IPS DF 6.9 (cell line): ENCODE data around the gene PRICKLE4.
A peak's percentile ranks its signal among the peaks of the same experiment; 100 is the strongest.

ENCODE experiments used
- DNase-seq: peaks from one replicate; pipeline ENCODE4 v3.0.0-alpha.2; 2013; ENCODE audit warnings: low read depth, low spot score
- H3K27ac ChIP-seq: one replicate; pipeline ENCODE4 v1.5.1; 2013; ENCODE audit warnings: low read length, control low read depth
- H3K27me3 ChIP-seq: 2 replicates; pipeline ENCODE4 v1.6.1; 2013; ENCODE audit warnings: mild to moderate bottlenecking, low read length; ENCODE audit not compliant: control insufficient read depth, insufficient read depth
- H3K36me3 ChIP-seq: 2 replicates; pipeline ENCODE4 v1.6.1; 2013; ENCODE audit warnings: low read length; ENCODE audit not compliant: control insufficient read depth, insufficient read depth
- H3K4me1 ChIP-seq: 2 replicates; pipeline ENCODE4 v1.6.1; 2013; ENCODE audit warnings: low read length; ENCODE audit not compliant: control insufficient read depth, insufficient read depth
- H3K4me3 ChIP-seq: 2 replicates; pipeline ENCODE4 v1.5.1; 2013; ENCODE audit warnings: mild to moderate bottlenecking, low read length
- H3K9me3 ChIP-seq: 2 replicates; pipeline ENCODE4 v1.6.1; 2013; ENCODE audit warnings: low read length, inconsistent platforms; ENCODE audit not compliant: control insufficient read depth, insufficient read depth
- WGBS: extraction: QIAGEN DNeasy Blood & Tissue Kit; methylation state at CpG from one replicate; pipeline ENCODE4 v1.1.7; 2013; ENCODE audit warnings: mixed read lengths, missing lambda C conversion rate; ENCODE audit not compliant: insufficient read length, insufficient coverage; 5-methylcytosine and 5-hydroxymethylcytosine counted together

PRICKLE4 gene, protein sequence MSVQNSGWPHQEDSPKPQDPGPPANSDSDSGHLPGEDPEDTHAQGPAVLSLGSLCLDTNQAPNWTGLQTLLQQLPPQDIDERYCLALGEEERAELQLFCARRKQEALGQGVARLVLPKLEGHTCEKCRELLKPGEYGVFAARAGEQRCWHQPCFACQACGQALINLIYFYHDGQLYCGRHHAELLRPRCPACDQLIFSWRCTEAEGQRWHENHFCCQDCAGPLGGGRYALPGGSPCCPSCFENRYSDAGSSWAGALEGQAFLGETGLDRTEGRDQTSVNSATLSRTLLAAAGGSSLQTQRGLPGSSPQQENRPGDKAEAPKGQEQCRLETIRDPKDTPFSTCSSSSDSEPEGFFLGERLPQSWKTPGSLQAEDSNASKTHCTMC

DNA sequence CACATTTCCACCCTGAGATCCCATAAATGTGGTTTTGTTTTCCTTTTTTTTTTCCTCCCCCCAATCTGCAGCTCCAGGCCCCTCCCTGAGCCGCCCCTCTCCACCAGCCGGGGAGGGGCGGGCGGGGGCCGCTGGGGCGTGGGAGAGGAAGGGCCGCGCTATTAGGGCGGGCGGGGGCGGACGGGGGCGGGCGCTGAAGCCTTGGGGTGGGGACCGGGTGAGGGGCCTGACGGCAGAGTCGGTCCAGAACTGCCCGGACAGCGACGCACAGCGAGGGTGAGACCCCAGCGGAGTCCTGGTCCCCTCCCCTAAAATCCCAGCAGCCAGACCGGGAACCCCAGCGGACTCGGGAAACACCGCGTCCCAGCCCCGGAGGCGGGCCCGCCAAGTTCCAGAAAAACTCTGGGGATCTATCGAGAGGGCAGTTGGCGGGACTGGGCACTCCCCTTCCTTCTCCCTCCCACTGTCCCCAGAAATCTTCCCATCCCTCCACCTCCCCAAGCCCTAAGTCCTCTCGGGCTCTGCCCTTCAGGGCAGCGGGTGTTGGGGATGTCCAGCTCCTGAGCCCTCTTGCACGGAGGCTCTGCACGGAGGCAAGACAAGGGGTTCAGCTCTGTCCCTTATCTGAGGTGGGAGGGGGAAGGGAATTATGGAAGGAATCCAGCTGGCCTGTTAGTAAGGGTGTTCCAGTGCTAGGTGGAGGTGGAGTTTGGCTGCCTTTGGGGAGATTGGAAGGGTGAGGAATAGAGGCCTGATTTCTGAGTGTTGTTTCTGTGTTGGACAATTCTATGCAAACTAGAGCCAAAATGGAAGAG lies at the start of gene PRICKLE4:
TSS of gene PRICKLE4 (plus strand) at position 232 of the 815 bp plus-strand sequence. CDS start 2,692 bp downstream, outside the sequence.
- Histone ChIP-seq H3K9me3 (no peaks in the 10 kb centered on the region), H3K27ac (no peak within 1 kb of the TSS), H3K4me1 (peaks cover 3% of the 10 kb centered on the region), H3K36me3 (no peaks in the 10 kb centered on the region), H3K27me3 (peaks cover 4% of the 10 kb centered on the region; the same call in 1 of the 2 replicates), H3K4me3 (peak within 1 kb of the TSS; percentile 63; the same call in 1 of the 2 replicates)
- no peak for DNase-seq
- no CpG with 5 or more reads among the region's 36 CpGs for WGBS

DNA sequence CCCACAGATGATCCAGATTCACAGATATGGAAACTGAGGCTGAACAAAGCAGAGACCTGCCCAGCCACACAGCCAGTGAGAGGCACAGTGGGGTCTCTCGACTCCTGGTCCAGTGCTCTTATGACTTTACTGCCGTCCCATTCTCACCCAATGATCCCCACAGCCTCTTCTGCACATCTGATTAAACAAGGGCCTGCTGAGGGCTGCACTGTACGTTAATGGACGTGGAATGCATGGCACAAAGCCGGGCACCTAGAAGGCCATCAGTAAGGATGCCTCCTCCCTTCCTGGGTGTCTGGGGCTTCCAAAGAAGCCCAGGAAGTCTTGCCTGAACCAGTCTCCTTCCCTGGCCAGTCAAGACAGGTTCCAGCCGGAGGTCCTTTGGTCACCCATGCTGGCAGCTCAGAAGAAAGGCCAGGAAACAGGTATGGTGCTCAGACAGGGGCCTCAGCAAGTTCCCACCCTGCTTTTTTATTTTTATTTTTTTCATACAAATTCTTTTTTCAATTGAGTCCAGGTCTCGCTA lies 49.0 kb upstream of the PRICKLE4 start:
- H3K36me3 ChIP-seq = no peaks in the 10 kb centered on the region
- H3K9me3 ChIP-seq = no peaks in the 10 kb centered on the region
- no CpG with 5 or more reads among the region's 7 CpGs for WGBS
- DNase-seq = no peak
- H3K4me1 ChIP-seq = peaks cover 13% of the 10 kb centered on the region
- no peaks in the 10 kb centered on the region for H3K27me3 ChIP-seq
- no peak overlapping the region for H3K4me3 ChIP-seq
- H3K27ac ChIP-seq = no peak overlapping the region

DNA sequence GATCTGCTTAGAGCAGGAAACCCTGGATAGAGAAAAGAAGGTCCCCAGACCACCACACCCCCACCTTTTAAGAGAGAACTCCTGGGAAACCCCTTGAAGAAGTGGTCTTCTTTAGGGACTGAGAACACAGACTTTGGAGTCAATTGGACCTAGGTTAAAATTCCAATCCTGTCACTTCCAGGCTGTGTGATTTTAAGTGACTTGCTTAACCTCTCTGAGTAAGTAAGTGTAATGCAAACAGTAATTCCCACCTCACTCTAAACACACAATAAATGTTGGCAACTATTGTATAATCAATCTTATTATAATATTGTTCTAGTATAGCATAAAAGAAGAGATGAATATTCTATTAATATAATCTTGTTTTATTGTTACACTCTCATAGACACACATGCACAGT lies 48.4 kb upstream of the PRICKLE4 start:
- Histone ChIP-seq H3K36me3 (no peaks in the 10 kb centered on the region), H3K4me3 (no peak overlapping the region), H3K4me1 (peaks cover 13% of the 10 kb centered on the region), H3K27me3 (no peaks in the 10 kb centered on the region), H3K9me3 (no peaks in the 10 kb centered on the region), H3K27ac (no peak overlapping the region)
- no peak for DNase-seq

DNA sequence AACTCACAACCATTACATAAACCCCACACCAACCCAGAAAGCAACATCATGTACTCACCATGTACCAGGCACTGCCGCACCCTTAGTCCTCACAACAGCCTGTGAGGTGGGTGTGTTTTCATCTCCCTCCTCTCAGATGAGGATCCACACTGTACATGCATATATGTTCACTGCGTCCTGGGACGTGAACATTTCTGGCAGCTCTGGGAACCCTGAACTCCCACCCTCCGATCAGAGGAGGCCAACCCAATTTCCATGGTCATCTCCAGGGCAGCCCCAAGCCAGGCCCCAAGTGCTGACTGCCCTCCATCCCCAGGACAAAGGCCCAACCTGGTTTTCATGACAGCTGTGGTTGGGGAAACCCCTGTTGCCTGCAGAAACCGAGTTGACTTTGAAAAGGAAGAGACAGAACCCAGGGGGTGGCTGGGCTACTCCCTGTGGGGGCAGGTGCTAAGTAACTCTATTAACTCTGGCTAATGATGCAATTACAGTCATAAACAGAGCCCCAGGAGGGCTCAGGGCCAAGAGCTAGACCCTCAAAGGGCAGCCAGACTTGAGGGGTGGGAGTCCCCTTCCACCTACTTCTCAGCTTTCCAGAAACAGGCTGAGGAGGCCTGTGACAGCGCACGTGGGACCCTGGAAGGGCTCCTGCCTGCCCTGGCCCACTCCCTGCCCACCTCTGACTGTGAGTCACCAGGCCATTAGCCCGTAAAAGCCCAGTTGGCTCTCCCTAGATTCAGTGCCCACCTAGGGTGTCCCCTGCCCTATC lies 47.8 kb upstream of the PRICKLE4 start:
- no peak for DNase-seq
- 100% methylated on average over 1 of the region's 8 CpGs for WGBS
- Histone ChIP-seq H3K36me3 (no peaks in the 10 kb centered on the region), H3K4me1 (peaks cover 13% of the 10 kb centered on the region), H3K9me3 (no peaks in the 10 kb centered on the region), H3K4me3 (no peak overlapping the region), H3K27me3 (no peaks in the 10 kb centered on the region), H3K27ac (no peak overlapping the region)

DNA sequence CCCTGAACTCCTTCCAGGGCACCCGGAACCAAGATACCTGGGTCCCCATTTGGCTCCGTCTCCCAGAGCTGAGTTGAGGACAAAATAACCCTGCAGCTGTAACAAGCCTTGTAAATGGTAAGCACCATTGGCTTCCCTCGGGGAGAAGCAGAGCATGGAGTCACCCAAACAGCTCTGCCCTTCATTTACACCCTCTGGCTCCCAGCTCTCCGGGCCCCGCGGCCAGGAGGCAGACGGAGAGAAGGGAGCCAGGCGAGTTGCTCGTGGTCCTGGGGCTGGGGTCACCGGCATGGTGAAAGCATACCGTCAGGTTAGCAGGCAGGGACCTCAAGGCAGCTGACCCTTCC lies 47.2 kb upstream of the PRICKLE4 start:
- Histone ChIP-seq H3K36me3 (no peaks in the 10 kb centered on the region), H3K9me3 (no peaks in the 10 kb centered on the region), H3K4me3 (peak overlapping the region; percentile 69; the same call in 1 of the 2 replicates), H3K4me1 (peaks cover 12% of the 10 kb centered on the region; the same call in 1 of the 2 replicates), H3K27me3 (no peaks in the 10 kb centered on the region), H3K27ac (no peak overlapping the region)
- DNase-seq = no peak
- no CpG with 5 or more reads among the region's 11 CpGs for WGBS

DNA sequence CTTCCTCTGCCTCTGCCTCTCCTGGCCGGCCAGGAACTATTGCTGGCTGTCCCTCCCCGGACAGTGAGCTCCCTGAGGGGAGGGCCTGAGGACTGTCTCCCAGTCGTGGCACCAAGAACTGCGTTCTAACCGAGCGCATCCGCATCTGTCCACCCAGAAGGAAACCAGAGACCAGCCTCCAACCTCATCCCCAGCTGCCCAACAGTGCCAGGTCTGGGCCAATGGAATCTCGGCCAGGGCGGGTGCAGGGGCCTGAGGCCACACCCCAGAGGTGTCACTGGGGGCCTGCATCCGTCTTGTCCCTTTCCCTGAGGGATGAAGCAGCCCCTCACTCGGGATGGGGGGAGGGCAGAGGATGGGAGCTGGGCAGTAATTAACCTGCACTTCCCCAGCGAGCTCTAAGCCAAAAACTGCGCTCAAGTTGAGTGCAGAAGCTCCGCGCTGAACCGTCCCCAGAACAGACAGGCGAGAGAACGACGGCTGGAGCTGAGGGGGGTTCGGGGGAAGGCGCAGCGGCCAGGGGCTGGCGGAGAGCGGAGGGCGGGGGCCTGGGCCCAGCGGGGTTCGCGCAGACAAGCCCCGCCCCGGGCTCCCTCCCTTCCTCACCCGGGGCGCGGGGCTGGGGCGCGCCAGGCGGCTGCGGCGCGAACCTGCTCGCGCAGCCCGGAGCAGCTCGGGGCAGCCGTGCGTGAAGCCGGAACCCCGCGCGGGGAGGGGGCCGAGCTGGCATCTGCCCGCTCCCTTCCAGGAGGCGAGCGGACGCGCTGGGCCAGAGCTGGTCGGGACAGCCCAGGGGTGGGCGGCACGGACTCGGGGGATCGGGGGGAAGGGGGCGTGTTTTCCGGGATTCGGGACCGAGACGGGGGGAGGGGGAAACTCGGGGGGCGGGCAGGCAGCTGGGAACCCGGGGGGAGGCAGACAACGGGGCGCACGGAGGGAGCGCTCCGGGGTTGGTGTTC lies 46.6 kb upstream of the PRICKLE4 start:
- peak; percentile 57 for DNase-seq
- peaks cover 10% of the 10 kb centered on the region; the same call in 1 of the 2 replicates for H3K4me1 ChIP-seq
- no peaks in the 10 kb centered on the region for H3K27me3 ChIP-seq
- no CpG with 5 or more reads among the region's 73 CpGs for WGBS
- no peaks in the 10 kb centered on the region for H3K9me3 ChIP-seq
- no peaks in the 10 kb centered on the region for H3K36me3 ChIP-seq
- peak overlapping the region; percentile 69; the same call in 1 of the 2 replicates for H3K4me3 ChIP-seq
- H3K27ac ChIP-seq = no peak overlapping the region

DNA sequence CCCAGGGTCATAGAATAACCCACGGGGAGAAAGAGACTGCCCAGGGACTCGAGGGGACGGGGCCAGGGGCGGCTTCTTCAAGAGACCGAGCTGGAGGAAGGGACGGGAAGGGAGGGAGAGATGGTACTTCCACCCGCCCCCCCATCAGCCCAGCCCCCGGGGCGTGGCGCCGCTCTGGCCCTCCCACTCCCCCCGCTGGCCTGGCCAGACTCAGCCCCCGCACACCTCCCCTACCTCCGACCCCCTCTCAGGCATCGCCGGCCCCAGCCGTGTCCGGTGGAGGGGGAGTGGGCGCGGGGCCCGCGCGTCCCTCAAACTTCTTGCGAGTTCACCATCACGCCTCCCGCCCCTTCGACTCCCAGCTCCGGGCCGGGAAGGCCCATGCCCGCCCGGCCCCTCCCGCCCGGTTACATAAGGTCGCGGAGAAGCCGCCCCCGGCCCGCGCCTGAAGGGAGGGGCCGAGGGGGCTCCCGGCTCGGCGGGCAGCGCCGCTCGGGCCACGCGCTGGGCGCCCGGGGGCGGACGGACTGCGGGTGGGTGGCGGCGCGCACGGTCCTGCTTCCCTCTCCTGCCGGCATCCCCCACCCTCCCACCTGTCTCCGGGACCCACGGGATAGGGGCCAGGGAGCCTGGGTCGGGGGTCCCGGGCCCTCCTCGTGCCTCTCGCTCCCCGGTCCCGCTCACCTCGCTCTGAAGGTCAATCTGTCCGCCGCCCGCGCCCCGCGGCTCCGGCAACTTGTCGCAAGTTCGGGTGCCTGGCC lies 45.7 kb upstream of the PRICKLE4 start:
- DNase-seq = no peak
- Histone ChIP-seq H3K27ac (no peak overlapping the region), H3K4me1 (peaks cover 10% of the 10 kb centered on the region; the same call in 1 of the 2 replicates), H3K36me3 (no peaks in the 10 kb centered on the region), H3K4me3 (peak overlapping the region; percentile 69), H3K9me3 (no peaks in the 10 kb centered on the region), H3K27me3 (no peaks in the 10 kb centered on the region)
- WGBS = no CpG with 5 or more reads among the region's 76 CpGs

DNA sequence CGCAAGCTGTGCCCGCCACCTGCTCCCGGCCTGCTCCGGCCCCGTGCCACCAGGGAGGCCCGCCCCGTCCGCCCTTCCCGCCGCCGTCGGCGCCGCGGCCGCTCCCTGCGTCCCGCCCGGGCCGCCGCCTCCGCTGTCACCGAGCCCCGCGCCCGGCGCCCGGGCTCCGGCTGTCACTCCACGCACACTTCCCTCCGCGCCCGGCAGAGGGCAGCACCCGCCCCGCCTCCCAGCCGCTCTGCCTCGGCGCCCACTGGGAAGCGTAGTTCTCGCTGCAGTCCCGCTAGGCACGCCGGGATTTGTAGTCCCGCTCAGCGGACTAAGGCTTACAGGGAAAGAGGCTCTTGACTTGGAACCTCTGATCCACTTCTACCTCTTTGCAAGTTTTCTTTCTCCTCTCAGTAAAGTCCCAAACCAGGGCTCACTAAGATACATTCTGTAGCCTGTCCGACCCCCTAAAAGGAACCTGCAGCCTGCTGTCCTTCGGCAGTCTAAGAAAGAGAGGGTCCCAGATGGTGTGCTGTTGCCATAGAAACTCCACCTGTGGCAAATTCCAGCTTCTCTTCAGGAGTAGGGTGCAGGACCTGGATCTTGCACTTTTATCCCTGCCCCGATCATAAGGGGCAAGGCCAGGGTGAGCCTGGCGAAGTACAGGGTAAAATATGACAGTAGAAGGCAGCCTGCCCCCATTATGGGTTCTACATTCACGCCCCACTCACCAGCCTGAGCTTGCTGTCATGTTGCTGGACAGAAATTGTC lies 45.0 kb upstream of the PRICKLE4 start, which contains the start of gene TFEB:
TSS of gene TFEB (minus strand) at position 182 of the 759 bp plus-strand sequence. CDS start 44,395 bp downstream, outside the sequence.
- DNase-seq = peak; percentile 54
- H3K27ac ChIP-seq = no peak within 1 kb of the TSS
- WGBS = no CpG with 5 or more reads among the region's 50 CpGs

More for the DNA sequence above, 45.0 kb upstream of the PRICKLE4 start, which contains the start of gene TFEB:
- H3K9me3 ChIP-seq = no peaks in the 10 kb centered on the region
- peak within 1 kb of the TSS; percentile 69 for H3K4me3 ChIP-seq
- H3K4me1 ChIP-seq = peaks cover 7% of the 10 kb centered on the region; the same call in 1 of the 2 replicates
- no peaks in the 10 kb centered on the region for H3K36me3 ChIP-seq
- H3K27me3 ChIP-seq = no peaks in the 10 kb centered on the region
